Testis (tissue), 2 donors: ENCODE measurements around the gene NOTCH1.

ENCODE experiments used
- CTCF ChIP-seq, 3 experiments: fragments of 450-650 bp in 2 of 3; fragments of 200-600 bp in 1 of 3; sonication (generic) in 1 of 3; IDR thresholded peaks; one replicate each; pipeline ENCODE4 v1.5.1; 2016 to 2019; ENCODE audit warnings: antibody characterized with exemption in 3 of 3, mild to moderate bottlenecking in 2 of 3, moderate library complexity in 1 of 3
- POLR2A ChIP-seq: fragments of 450-650 bp; IDR thresholded peaks from one replicate; pipeline ENCODE4 v1.6.1; 2017; ENCODE audit warnings: antibody characterized with exemption, mild to moderate bottlenecking, moderate library complexity

GRCh38 chr9:136541709-136542108 is 4.1 kb downstream of the NOTCH1 start:
- TF ChIP-seq CTCF (IDR thresholded peaks at IDR 0.05) (no peak), POLR2A (no peak)
